Hindlimb muscle (tissue), 1 donor: ENCODE data around the gene SPATA31C1. TPM values are rescaled to one million over a fixed set of nuclear protein-coding genes. Genes with fewer than 3 reads are reported as not detected.
"Not testable (repeated sequence)": the region's sequence is repeated elsewhere in the genome, so short reads cannot be mapped to it uniquely, and the experiment has no call there.

Source experiments
- DNase-seq: peaks from one replicate; pipeline ENCODE4 v3.0.0-alpha.2; 2013
- polyA plus RNA-seq: library from polyadenylated mRNA; unstranded; fragments of 120-200 nt; gene quantifications from one replicate; pipeline ENCODE4 v1.2.1, GENCODE V29; 2013; ENCODE audit not compliant: insufficient read length

SPATA31C1 gene
- polyA plus RNA-seq, 1 donor = not detected

DNA sequence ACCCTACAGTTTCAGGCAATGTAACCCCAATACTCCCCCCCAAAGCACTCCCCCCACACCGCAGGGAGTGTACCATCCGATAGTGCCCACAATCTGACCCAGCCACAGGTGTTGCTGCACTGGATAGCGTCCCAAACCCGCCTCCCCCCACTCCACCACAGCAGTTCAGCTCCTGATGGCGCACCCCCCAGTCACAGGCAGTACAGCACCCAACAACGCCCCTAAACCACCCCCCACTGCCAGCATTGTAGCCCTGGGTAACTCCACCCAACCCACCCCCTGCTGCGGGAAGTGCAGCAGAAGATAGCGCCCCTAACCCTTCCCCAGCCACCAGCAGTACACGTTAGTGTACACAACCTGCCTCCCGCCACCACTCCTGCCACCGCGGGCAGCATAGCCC lies 20.6 kb downstream of the SPATA31C1 start:
- not testable (repeated sequence) for DNase-seq

DNA sequence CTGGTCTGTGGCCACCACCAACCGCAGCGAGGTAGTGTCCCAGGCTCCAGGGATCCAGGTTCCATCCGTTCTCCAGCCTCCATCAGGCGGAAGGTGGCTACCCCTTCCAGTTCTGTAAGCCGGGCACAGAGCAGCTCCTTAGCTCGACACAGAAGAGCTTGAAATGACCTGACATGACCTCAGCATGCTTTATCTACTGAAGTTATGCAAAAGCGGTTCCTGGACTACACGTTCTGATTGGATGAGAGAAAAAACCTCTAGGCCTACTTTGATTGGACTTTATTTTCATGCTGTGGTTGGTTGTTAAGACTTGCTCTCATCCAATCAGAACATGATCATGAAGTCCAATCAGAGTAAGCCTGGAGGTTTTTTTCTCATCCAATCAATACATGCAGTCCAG lies 21.3 kb downstream of the SPATA31C1 start:
- not testable (repeated sequence) for DNase-seq

- DNase-seq = no peak
Measured at GRCh38 chr9:87944096-87944495, 26.3 kb downstream of the SPATA31C1 start.

- no peak for DNase-seq
Measured at GRCh38 chr9:87944682-87945081, 26.9 kb downstream of the SPATA31C1 start.

- no peak for DNase-seq
Measured at GRCh38 chr9:87950296-87950695, 32.5 kb downstream of the SPATA31C1 start.

- no peak for DNase-seq
Measured at GRCh38 chr9:87950765-87951488, 33.2 kb downstream of the SPATA31C1 start.

- DNase-seq = no peak
Measured at GRCh38 chr9:87954230-87954629, 36.5 kb downstream of the SPATA31C1 start.

DNA sequence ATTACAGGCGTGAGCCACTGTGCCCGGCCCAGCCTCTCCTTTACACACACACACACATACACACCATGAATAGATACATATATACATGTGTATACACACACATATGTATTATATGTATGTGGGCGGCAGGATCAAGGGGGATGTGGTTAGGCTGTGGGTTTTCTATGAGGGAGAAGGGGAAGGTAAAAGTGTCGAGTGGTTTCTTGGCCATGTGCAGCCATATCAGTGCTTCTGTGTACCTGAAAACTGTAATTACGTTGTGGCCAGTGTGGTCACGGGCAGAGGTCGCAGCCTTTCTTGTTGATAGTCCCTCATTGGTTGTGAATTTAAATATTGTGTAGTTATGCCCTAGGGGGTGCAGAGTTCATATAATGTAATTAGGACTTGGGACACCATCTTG lies 40.1 kb downstream of the SPATA31C1 start:
- DNase-seq = no peak

DNA sequence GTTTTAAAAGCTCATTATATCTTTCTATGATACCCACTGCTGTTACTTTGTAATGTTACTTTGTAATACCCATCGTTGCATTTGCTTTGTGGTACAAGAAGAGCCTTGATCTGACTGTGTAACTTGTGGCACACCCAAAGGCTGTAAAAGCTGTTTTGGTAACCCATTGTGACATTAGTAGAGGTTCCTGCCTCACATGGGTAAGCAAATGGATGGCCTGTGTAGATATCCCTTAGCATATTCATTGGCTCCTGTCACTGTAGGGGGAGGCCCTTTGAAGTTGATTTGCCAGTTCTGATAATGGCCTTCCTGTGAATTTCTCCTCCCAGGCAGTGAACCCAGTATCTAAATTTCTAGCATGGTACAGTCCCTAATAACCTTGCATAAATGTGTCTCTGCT lies 40.8 kb downstream of the SPATA31C1 start:
- DNase-seq = no peak

DNA sequence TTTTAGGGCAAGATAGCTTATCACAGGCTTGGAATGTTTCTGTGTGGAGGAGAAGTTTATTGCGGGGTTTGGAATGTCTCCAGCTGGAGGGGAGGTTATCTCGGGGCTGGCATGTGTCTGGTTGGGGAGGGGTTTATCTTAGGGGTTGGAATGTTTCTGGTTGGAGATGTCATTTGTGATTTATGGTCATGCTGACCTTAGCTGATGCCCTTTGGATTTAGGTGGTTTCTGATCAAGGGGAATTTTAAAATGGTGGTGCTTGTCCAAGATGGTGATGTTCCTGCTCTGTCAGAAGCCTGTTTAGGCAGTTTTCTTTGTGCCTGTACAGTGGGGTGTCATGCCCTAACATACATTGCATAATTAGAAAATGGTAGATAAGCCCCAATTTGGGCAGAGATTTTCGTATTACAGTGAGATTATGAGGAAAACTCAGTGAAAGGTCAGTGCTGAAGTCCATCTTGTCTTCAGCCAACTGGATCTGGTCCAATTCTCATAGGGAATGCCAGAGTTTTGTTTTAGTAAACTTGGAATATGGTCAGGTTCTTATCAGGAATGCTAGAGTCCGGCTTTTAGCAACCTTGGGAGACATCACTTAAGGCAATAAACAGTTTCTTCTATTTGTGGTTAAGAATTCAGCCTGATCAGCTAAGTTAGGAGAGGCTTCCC lies 42.3 kb downstream of the SPATA31C1 start:
- no peak for DNase-seq

- no peak for DNase-seq
Measured at GRCh38 chr9:87963770-87964169, 46.0 kb downstream of the SPATA31C1 start.

- no peak for DNase-seq
Measured at GRCh38 chr9:87964826-87965225, 47.1 kb downstream of the SPATA31C1 start.

- DNase-seq = no peak
Measured at GRCh38 chr9:87968155-87968554, 50.4 kb downstream of the SPATA31C1 start.

DNA sequence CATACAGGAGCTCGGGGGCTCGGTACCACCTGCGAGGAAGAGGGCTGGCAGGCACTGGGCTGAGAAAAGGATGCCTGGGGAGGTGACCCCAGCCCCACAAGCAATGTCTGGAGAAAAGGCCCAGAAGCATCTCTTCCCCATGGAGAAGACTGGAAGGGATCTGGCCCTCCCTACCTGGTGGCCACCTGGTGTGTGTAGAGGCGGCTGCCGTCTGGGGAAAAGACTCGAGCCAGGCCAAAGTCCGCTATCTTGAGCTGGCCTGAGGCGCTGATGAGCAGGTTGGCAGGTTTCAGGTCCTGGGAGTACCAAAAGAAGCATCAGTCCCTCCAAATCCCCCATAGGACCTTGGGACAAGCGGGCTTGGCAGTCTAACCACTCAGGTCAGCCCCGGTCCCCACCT lies 52.8 kb downstream of the SPATA31C1 start:
- no peak for DNase-seq

- no peak for DNase-seq
Measured at GRCh38 chr9:87973122-87973521, 55.4 kb downstream of the SPATA31C1 start.

Other genes starting within 250 kb of the SPATA31C1 start
- 37.5 TPM for gene CTSL, start 191.8 kb upstream of the SPATA31C1 start, polyA plus RNA-seq
- gene SPATA31E1, start 35.1 kb upstream of the SPATA31C1 start, polyA plus RNA-seq = not detected
- 6.8 TPM for gene CDK20, start 56.6 kb downstream of the SPATA31C1 start, polyA plus RNA-seq
- not detected for gene SPATA31C2, start 220.5 kb downstream of the SPATA31C1 start, polyA plus RNA-seq